Activated naive CD8-positive, alpha-beta T cell treated with anti-CD3 and anti-CD28 coated beads, Interleukin-2, amount 50 U/mL, for 24 hours (primary cell): ENCODE data around the gene DLGAP1.
"Not testable (repeated sequence)": the region's sequence is repeated elsewhere in the genome, so short reads cannot be mapped to it uniquely, and the experiment has no call there.

Source experiments
- ATAC-seq: fragments of 150-1000 bp; cut with Tn5 transposase; one replicate; pipeline ENCODE4 v1.10.0; 2021
- DNase-seq: peaks from one replicate; pipeline ENCODE4 v3.0.0; 2021
- H3K27ac Mint-ChIP-seq: one replicate; pipeline ENCODE4 v1.8.0; 2021; ENCODE audit warnings: mild to moderate bottlenecking, mixed read lengths
- H3K27me3 Mint-ChIP-seq: one replicate; pipeline ENCODE4 v1.8.0; 2021; ENCODE audit warnings: mixed read lengths
- H3K36me3 Mint-ChIP-seq: one replicate; pipeline ENCODE4 v1.8.0; 2021; ENCODE audit warnings: low read depth, mixed read lengths
- H3K4me1 Mint-ChIP-seq: one replicate; pipeline ENCODE4 v1.8.0; 2021; ENCODE audit warnings: mixed read lengths
- H3K4me3 Mint-ChIP-seq: one replicate; pipeline ENCODE4 v1.8.0; 2021; ENCODE audit warnings: mild to moderate bottlenecking, moderate library complexity, mixed read lengths
- H3K9me3 Mint-ChIP-seq: one replicate; pipeline ENCODE4 v1.8.0; 2021; ENCODE audit warnings: mixed read lengths

Gene DLGAP1

GRCh38 chr18:3715231-3716080, 739.7 kb downstream of the DLGAP1 start:
- no peak for DNase-seq
- Mint-ChIP-seq H3K27ac (no peak overlapping the region), H3K4me3 (no peak overlapping the region), H3K9me3 (no peaks in the 10 kb centered on the region), H3K4me1 (peaks cover 8% of the 10 kb centered on the region), H3K27me3 (peaks cover 10% of the 10 kb centered on the region), H3K36me3 (no peaks in the 10 kb centered on the region)
- ATAC-seq, result no peak

GRCh38 chr18:3713708-3714107, 741.4 kb downstream of the DLGAP1 start:
- no peak overlapping the region for H3K4me3 Mint-ChIP-seq
- peaks cover 8% of the 10 kb centered on the region for H3K4me1 Mint-ChIP-seq
- ATAC-seq (no peak), DNase-seq (no peak)
- H3K36me3 Mint-ChIP-seq, result no peaks in the 10 kb centered on the region
- peaks cover 10% of the 10 kb centered on the region for H3K27me3 Mint-ChIP-seq
- no peaks in the 10 kb centered on the region for H3K9me3 Mint-ChIP-seq
- H3K27ac Mint-ChIP-seq, result no peak overlapping the region

GRCh38 chr18:3713166-3713565, 741.9 kb downstream of the DLGAP1 start:
- Mint-ChIP-seq H3K9me3 (no peaks in the 10 kb centered on the region), H3K27ac (no peak overlapping the region), H3K4me3 (no peak overlapping the region), H3K27me3 (peaks cover 10% of the 10 kb centered on the region), H3K36me3 (no peaks in the 10 kb centered on the region), H3K4me1 (peaks cover 8% of the 10 kb centered on the region)
- ATAC-seq (no peak), DNase-seq (no peak)

GRCh38 chr18:3712491-3712890, 742.6 kb downstream of the DLGAP1 start:
- no peak overlapping the region for H3K27ac Mint-ChIP-seq
- H3K27me3 Mint-ChIP-seq, result peaks cover 10% of the 10 kb centered on the region
- no peaks in the 10 kb centered on the region for H3K36me3 Mint-ChIP-seq
- peaks cover 8% of the 10 kb centered on the region for H3K4me1 Mint-ChIP-seq
- H3K4me3 Mint-ChIP-seq, result no peak overlapping the region
- DNase-seq (no peak), ATAC-seq (no peak)
- H3K9me3 Mint-ChIP-seq, result no peaks in the 10 kb centered on the region

- Mint-ChIP-seq H3K9me3 (no peaks in the 10 kb centered on the region), H3K27me3 (peaks cover 10% of the 10 kb centered on the region), H3K4me3 (no peak overlapping the region), H3K4me1 (peaks cover 8% of the 10 kb centered on the region), H3K36me3 (no peaks in the 10 kb centered on the region), H3K27ac (no peak overlapping the region)
- no peak for ATAC-seq
- no peak for DNase-seq
These were observed 744.3 kb downstream of the DLGAP1 start for GRCh38 chr18:3710712-3711301.

GRCh38 chr18:3709205-3709604, 745.9 kb downstream of the DLGAP1 start:
- ATAC-seq (no peak), DNase-seq (no peak)
- H3K36me3 Mint-ChIP-seq, result no peaks in the 10 kb centered on the region
- peaks cover 9% of the 10 kb centered on the region for H3K27me3 Mint-ChIP-seq
- no peaks in the 10 kb centered on the region for H3K9me3 Mint-ChIP-seq
- H3K4me1 Mint-ChIP-seq, result no peaks in the 10 kb centered on the region
- no peak overlapping the region for H3K4me3 Mint-ChIP-seq
- H3K27ac Mint-ChIP-seq, result no peak overlapping the region

GRCh38 chr18:3706279-3707097, 748.6 kb downstream of the DLGAP1 start:
- DNase-seq (no peak), ATAC-seq (no peak)
- Mint-ChIP-seq H3K27ac (no peak overlapping the region), H3K4me1 (no peaks in the 10 kb centered on the region), H3K4me3 (no peak overlapping the region), H3K36me3 (no peaks in the 10 kb centered on the region), H3K27me3 (peaks cover 21% of the 10 kb centered on the region), H3K9me3 (no peaks in the 10 kb centered on the region)

GRCh38 chr18:3704556-3705344, 750.4 kb downstream of the DLGAP1 start:
- Mint-ChIP-seq H3K9me3 (no peaks in the 10 kb centered on the region), H3K36me3 (no peaks in the 10 kb centered on the region), H3K27me3 (peaks cover 20% of the 10 kb centered on the region), H3K4me3 (no peak overlapping the region), H3K4me1 (no peaks in the 10 kb centered on the region), H3K27ac (no peak overlapping the region)
- DNase-seq, result no peak
- no peak for ATAC-seq

- Mint-ChIP-seq H3K27me3 (peaks cover 20% of the 10 kb centered on the region), H3K36me3 (no peaks in the 10 kb centered on the region), H3K4me3 (no peak overlapping the region), H3K27ac (no peak overlapping the region), H3K9me3 (no peaks in the 10 kb centered on the region), H3K4me1 (no peaks in the 10 kb centered on the region)
- ATAC-seq, result no peak
- DNase-seq, result peak; percentile 14
These were observed 751.4 kb downstream of the DLGAP1 start for GRCh38 chr18:3703732-3704176.

GRCh38 chr18:3699707-3700567, 755.2 kb downstream of the DLGAP1 start:
- not testable (repeated sequence) for H3K27ac Mint-ChIP-seq, H3K36me3 Mint-ChIP-seq, H3K4me1 Mint-ChIP-seq, H3K9me3 Mint-ChIP-seq, H3K4me3 Mint-ChIP-seq, ATAC-seq, DNase-seq
- H3K27me3 Mint-ChIP-seq, result peaks cover 24% of the 10 kb centered on the region

GRCh38 chr18:3694030-3694778, 760.9 kb downstream of the DLGAP1 start:
- H3K27me3 Mint-ChIP-seq, ATAC-seq, DNase-seq, H3K36me3 Mint-ChIP-seq, H3K4me3 Mint-ChIP-seq, H3K27ac Mint-ChIP-seq, H3K4me1 Mint-ChIP-seq, H3K9me3 Mint-ChIP-seq: not testable (repeated sequence)

GRCh38 chr18:3693410-3693809, 761.7 kb downstream of the DLGAP1 start:
- DNase-seq, result no peak
- Mint-ChIP-seq H3K27ac (no peak overlapping the region), H3K4me1 (no peaks in the 10 kb centered on the region), H3K27me3 (peaks cover 5% of the 10 kb centered on the region), H3K4me3 (no peak overlapping the region), H3K36me3 (no peaks in the 10 kb centered on the region), H3K9me3 (no peaks in the 10 kb centered on the region)
- ATAC-seq, result no peak

GRCh38 chr18:3692691-3693090, 762.4 kb downstream of the DLGAP1 start:
- Mint-ChIP-seq H3K4me3 (no peak overlapping the region), H3K27me3 (peaks cover 2% of the 10 kb centered on the region), H3K9me3 (no peaks in the 10 kb centered on the region), H3K4me1 (no peaks in the 10 kb centered on the region), H3K36me3 (no peaks in the 10 kb centered on the region), H3K27ac (no peak overlapping the region)
- no peak for DNase-seq
- no peak for ATAC-seq
